H1 (cell line): ENCODE data around the gene CDH11. TPM values are rescaled to one million over a fixed set of nuclear protein-coding genes. Genes with fewer than 3 reads are reported as not detected.

Source experiments
- CTCF ChIA-PET: fragments of 300-600 bp; sonication (Branson Sonifier 250); formaldehyde crosslinking; loops from one replicate; lab custom pipeline; 2021; ENCODE audit not compliant: partially characterized antibody; lab: Charles Lee
- POLR2A ChIA-PET: fragments of 300-600 bp; sonication (Branson Sonifier 250); formaldehyde crosslinking; loops from one replicate; lab custom pipeline; 2021; ENCODE audit warnings: inconsistent platforms; ENCODE audit not compliant: partially characterized antibody; lab: Charles Lee
- DNase-seq, 2 experiments: peaks; one replicate each; pipeline versions ENCODE4 v3.0.0 to v3.0.0-alpha.2; 2010 to 2022; ENCODE audit warnings: low spot score in 2 of 2, low read depth in 1 of 2, mixed read lengths in 1 of 2
- FAIRE-seq: peaks from 2 replicates; lab custom pipeline; 2011; peaks lifted over from hg19 to GRCh38; lab: Jason Lieb, UNC
- H2AFZ ChIP-seq: 2 replicates; pipeline ENCODE4 v1.8.1; 2012; ENCODE audit warnings: low read length, inconsistent platforms
- H2AK5ac ChIP-seq: 2 replicates; pipeline ENCODE4 v1.6.1; 2013; ENCODE audit warnings: low read depth, low read length
- H2BK120ac ChIP-seq: replicated peaks from 2 replicates; pipeline ENCODE3; 2013; ENCODE audit warnings: low read depth, low read length, inconsistent platforms
- H2BK12ac ChIP-seq: 2 replicates; pipeline ENCODE4 v1.6.1; 2013; ENCODE audit warnings: low read depth, low read length
- H2BK15ac ChIP-seq: 2 replicates; pipeline ENCODE4 v1.6.1; 2013; ENCODE audit warnings: low read length
- H2BK20ac ChIP-seq: 2 replicates; pipeline ENCODE4 v1.6.1; 2013; ENCODE audit warnings: low read length
- H2BK5ac ChIP-seq: 2 replicates; pipeline ENCODE4 v1.6.1; 2013; ENCODE audit warnings: low read depth, low read length
- H3K14ac ChIP-seq: 2 replicates; pipeline ENCODE4 v1.6.1; 2013; ENCODE audit warnings: inconsistent platforms; ENCODE audit not compliant: insufficient read length
- H3K18ac ChIP-seq: 2 replicates; pipeline ENCODE4 v1.6.1; 2013; ENCODE audit warnings: low read length; ENCODE audit errors: extremely low read depth
- H3K23ac ChIP-seq: 2 replicates; pipeline ENCODE4 v1.6.1; 2013; ENCODE audit warnings: inconsistent platforms; ENCODE audit not compliant: insufficient read length
- H3K23me2 ChIP-seq: 2 replicates; pipeline ENCODE4 v1.6.1; 2013; ENCODE audit warnings: low read depth, low read length
- H3K27ac ChIP-seq: 2 replicates; pipeline ENCODE4 v1.6.1; 2011; ENCODE audit warnings: low read depth, low read length, inconsistent platforms
- H3K27me3 ChIP-seq, 4 experiments: replicated peaks in 1 of 4; 1 replicate in 1 of 4; 2 replicates in 3 of 4; pipeline versions ENCODE4 v1.6.1 to v1.8.1; 2011 to 2013; ENCODE audit warnings: low read length in 3 of 4, mild to moderate bottlenecking in 3 of 4, inconsistent platforms in 2 of 4, mixed read lengths in 2 of 4, moderate library complexity in 1 of 4; ENCODE audit not compliant: control insufficient read depth in 3 of 4, insufficient read depth in 3 of 4; ENCODE audit errors: extremely low read depth in 1 of 4
- H3K36me3 ChIP-seq, 4 experiments: 2 replicates each; pipeline versions ENCODE4 v1.6.1 to v1.8.1; 2011 to 2013; ENCODE audit warnings: mild to moderate bottlenecking in 4 of 4, low read length in 3 of 4, moderate library complexity in 2 of 4, control low read depth in 1 of 4, inconsistent platforms in 1 of 4; ENCODE audit not compliant: insufficient read depth in 4 of 4, control insufficient read depth in 2 of 4
- H3K4ac ChIP-seq: replicated peaks from 2 replicates; pipeline ENCODE3; 2013; ENCODE audit warnings: low read length, low read depth, mixed read lengths, inconsistent platforms; ENCODE audit not compliant: insufficient read length
- H3K4me1 ChIP-seq, 4 experiments: replicated peaks in 1 of 4; 1 replicate in 1 of 4; 2 replicates in 3 of 4; pipeline versions ENCODE4 v1.6.1 to v1.8.1; 2011 to 2013; ENCODE audit warnings: low read length in 3 of 4, inconsistent platforms in 2 of 4, mixed read lengths in 1 of 4; ENCODE audit not compliant: insufficient read depth in 4 of 4, control insufficient read depth in 3 of 4
- H3K4me2 ChIP-seq, 2 experiments: 2 replicates each; pipeline versions ENCODE4 v1.6.1 to v1.8.1; 2011 to 2013; ENCODE audit warnings: low read depth in 2 of 2, low read length in 2 of 2, control low read depth in 1 of 2, inconsistent platforms in 1 of 2, mild to moderate bottlenecking in 1 of 2; ENCODE audit not compliant: insufficient read depth in 1 of 2
- H3K4me3 ChIP-seq, 4 experiments: fragments of 200-600, 300-600 bp in 1 of 4; sonication (generic), shearing (Covaris generic), sonication (Bioruptor Twin) in 1 of 4; 2 replicates each; pipeline versions ENCODE4 v1.5.1 to v1.8.1; 2011 to 2016; ENCODE audit warnings: low read length in 4 of 4, low read depth in 3 of 4, control low read depth in 2 of 4, inconsistent platforms in 2 of 4, mild to moderate bottlenecking in 2 of 4, mixed read lengths in 1 of 4, moderate library complexity in 1 of 4; ENCODE audit not compliant: insufficient read depth in 2 of 4; ENCODE audit errors: extremely low read depth in 1 of 4
- H3K56ac ChIP-seq: replicated peaks from 2 replicates; pipeline ENCODE3; 2013; ENCODE audit warnings: low read depth, mild to moderate bottlenecking, mixed read lengths, low read length, inconsistent platforms; ENCODE audit not compliant: insufficient read length
- H3K79me1 ChIP-seq: 2 replicates; pipeline ENCODE4 v1.6.1; 2013; ENCODE audit warnings: low read depth, low read length, control low read depth
- H3K79me2 ChIP-seq, 2 experiments: 2 replicates each; pipeline versions ENCODE4 v1.6.1 to v1.8.1; 2012 to 2013; ENCODE audit warnings: low read length in 2 of 2, mild to moderate bottlenecking in 2 of 2, inconsistent platforms in 1 of 2; ENCODE audit not compliant: insufficient read depth in 2 of 2, control insufficient read depth in 1 of 2
- H3K9ac ChIP-seq, 4 experiments: replicated peaks in 1 of 4; 1 replicate in 1 of 4; 2 replicates in 3 of 4; pipeline versions ENCODE4 v1.6.1 to v1.8.1; 2011 to 2013; ENCODE audit warnings: low read depth in 3 of 4, low read length in 3 of 4, control low read depth in 2 of 4, mild to moderate bottlenecking in 2 of 4, moderate library complexity in 2 of 4, inconsistent platforms in 1 of 4; ENCODE audit errors: extremely low read depth in 1 of 4
- H3K9me3 ChIP-seq, 2 experiments: 2 replicates each; pipeline versions ENCODE4 v1.6.1 to v1.8.1; 2012 to 2013; ENCODE audit warnings: mild to moderate bottlenecking in 2 of 2, moderate library complexity in 2 of 2, control low read depth in 1 of 2, inconsistent platforms in 1 of 2, low read depth in 1 of 2, low read length in 1 of 2, mixed read lengths in 1 of 2; ENCODE audit not compliant: insufficient read depth in 2 of 2
- H4K20me1 ChIP-seq, 2 experiments: replicated peaks in 1 of 2; 2 replicates each; pipeline versions ENCODE3 to v1.8.1; 2011 to 2013; ENCODE audit warnings: inconsistent platforms in 2 of 2, low read length in 2 of 2, mild to moderate bottlenecking in 1 of 2; ENCODE audit not compliant: insufficient read depth in 2 of 2, control insufficient read depth in 1 of 2
- H4K5ac ChIP-seq: 2 replicates; pipeline ENCODE4 v1.6.1; 2013; ENCODE audit warnings: low read length, low read depth, mixed read lengths, inconsistent platforms; ENCODE audit not compliant: insufficient read length
- H4K8ac ChIP-seq: 2 replicates; pipeline ENCODE4 v1.8.0; 2013; ENCODE audit warnings: mild to moderate bottlenecking, moderate library complexity, low read length, inconsistent platforms; ENCODE audit not compliant: insufficient read depth; ENCODE audit errors: extremely low read depth
- H4K91ac ChIP-seq: replicated peaks from 2 replicates; pipeline ENCODE3; 2013; ENCODE audit warnings: low read length, mixed read lengths, inconsistent platforms; ENCODE audit not compliant: insufficient read length
- CHD2 ChIP-seq: IDR thresholded peaks from 2 replicates; pipeline ENCODE4 v1.6.1; 2012; ENCODE audit warnings: low read length, improper control_type of control experiment
- CREB1 ChIP-seq: IDR thresholded peaks from 2 replicates; pipeline ENCODE4 v1.6.1; 2012; ENCODE audit warnings: inconsistent platforms
- EZH2 ChIP-seq: fragments of 200-600 bp; sonication (generic); IDR thresholded peaks from 2 replicates; pipeline ENCODE4 v1.7.1; 2012; ENCODE audit warnings: low read depth, mild to moderate bottlenecking, moderate library complexity, low read length, inconsistent platforms; ENCODE audit not compliant: severe bottlenecking
- POLR2AphosphoS5 ChIP-seq: IDR thresholded peaks from 2 replicates; pipeline ENCODE4 v1.6.1; 2011; ENCODE audit warnings: low read depth, low read length
- RAD21 ChIP-seq, 2 experiments: IDR thresholded peaks in 1 of 2; conservative IDR thresholded peaks in 1 of 2; 2 replicates each; pipeline ENCODE4 v1.6.1; 2011; ENCODE audit warnings: low read depth in 2 of 2, low read length in 2 of 2, improper control_type of control experiment in 1 of 2, inconsistent platforms in 1 of 2, mild to moderate bottlenecking in 1 of 2, moderate library complexity in 1 of 2
- SP1 ChIP-seq: IDR thresholded peaks from 2 replicates; pipeline ENCODE4 v1.6.1; 2011; ENCODE audit warnings: low read depth, low read length
- SRF ChIP-seq: IDR thresholded peaks from 2 replicates; pipeline ENCODE4 v1.6.1; 2011; ENCODE audit warnings: mild to moderate bottlenecking, low read depth, low read length, moderate library complexity
- TBP ChIP-seq: IDR thresholded peaks from 2 replicates; pipeline ENCODE4 v1.6.1; 2011; ENCODE audit warnings: low read depth, low read length, improper control_type of control experiment
- TCF12 ChIP-seq: IDR thresholded peaks from 2 replicates; pipeline ENCODE4 v1.6.1; 2011; ENCODE audit warnings: low read depth, mild to moderate bottlenecking, low read length
- TEAD4 ChIP-seq: IDR thresholded peaks from 2 replicates; pipeline ENCODE4 v1.6.1; 2012; ENCODE audit warnings: low read depth, low read length, inconsistent platforms, mixed read lengths
- WGBS, 2 experiments: shearing (Covaris generic) in 1 of 2; methylation state at CpG; one replicate each; pipeline versions ENCODE4 v1.1.6 to v1.1.7; 2013 to 2015; ENCODE audit warnings: low lambda C conversion rate in 2 of 2, mixed read lengths in 2 of 2, inconsistent platforms in 1 of 2, low coverage in 1 of 2, missing lambda C conversion rate in 1 of 2; ENCODE audit not compliant: insufficient replicate concordance in 2 of 2, insufficient coverage in 1 of 2, insufficient read length in 1 of 2; ENCODE audit errors: extremely low coverage in 1 of 2, missing lambda C conversion rate in 1 of 2; 5-methylcytosine and 5-hydroxymethylcytosine counted together
- polyA plus RNA-seq, 7 experiments: library from polyadenylated mRNA; depleted of rRNA in 3 of 7; stranded (reverse) in 5 of 7; unstranded in 2 of 7; fragments of >200 nt in 5 of 7; fragments of 200-250 nt in 2 of 7; gene quantifications; 1 replicate in 5 of 7; 2 replicates in 1 of 7; 4 replicates in 1 of 7; pipeline versions ENCODE4 v1.2.1 to v1.2.3, GENCODE V29; 2011 to 2013; ENCODE audit warnings: missing spikeins in 2 of 7, mixed read lengths in 2 of 7
- total RNA-seq: library from RNA; stranded (reverse); fragmentation: NEBNext Ultra II Directional; extraction: Animal tissue kit (Norgen Biotek cat#: 25700); gene quantifications from 2 replicates; pipeline ENCODE4 v1.2.1, GENCODE V29; 2021
- TF ChIP-seq, protein P1 (sequence below): IDR thresholded peaks from 2 replicates; pipeline ENCODE4 v1.6.1; 2011; ENCODE audit warnings: low read depth, mild to moderate bottlenecking, low read length; ENCODE audit not compliant: insufficient read depth
- TF ChIP-seq, protein P2 (sequence below): IDR thresholded peaks from 2 replicates; pipeline ENCODE4 v1.6.1; 2012; ENCODE audit warnings: inconsistent platforms

CDH11 gene
- total and polyA plus RNA-seq, 2 of the 8 experiments (the other 6 are each of a cell fraction or from before 2014, with no cell fraction given) = 3.3 to 8.4 TPM

DNA sequence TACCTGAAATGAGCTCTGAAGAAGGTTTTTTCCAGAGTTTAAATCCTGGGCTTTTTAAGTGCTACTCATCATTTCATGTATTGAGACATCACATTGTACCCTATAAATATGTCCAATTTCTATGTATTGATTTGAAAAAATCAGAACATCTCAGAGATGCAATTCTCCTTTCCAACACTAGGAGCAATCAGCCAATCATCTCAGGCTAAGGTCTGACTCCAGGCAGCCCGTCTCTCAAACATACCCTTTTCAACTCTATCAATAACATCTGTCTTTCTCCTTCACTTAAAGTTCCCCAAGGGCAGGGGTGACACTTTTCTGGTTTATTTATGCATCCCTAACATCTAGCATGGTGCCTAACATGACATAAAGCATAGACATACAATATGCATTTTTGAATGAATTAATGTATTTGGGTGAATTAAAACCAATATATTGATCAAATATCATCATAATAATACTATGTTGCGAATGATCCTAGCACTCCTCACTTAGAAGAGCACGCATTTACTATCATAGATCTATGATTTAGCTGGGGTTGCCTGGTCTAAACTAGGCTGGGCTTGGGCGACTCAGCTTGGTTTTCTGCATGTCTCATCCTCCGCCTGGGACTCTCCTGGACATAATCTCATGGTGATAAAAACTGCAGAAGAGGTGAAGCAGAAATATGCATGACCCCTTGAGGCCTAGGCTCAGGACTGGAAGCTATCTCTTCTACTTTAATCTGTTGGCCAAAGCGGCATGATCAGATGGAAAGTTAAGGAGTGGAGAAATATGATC, 5.2 kb upstream of the CDH11 start:
- no peak overlapping the region for H3K14ac ChIP-seq
- no peak for DNase-seq
- no peaks in the 10 kb centered on the region for H3K36me3 ChIP-seq
- no peak overlapping the region for H3K4ac ChIP-seq
- no peak overlapping the region for H3K9ac ChIP-seq
- H2AFZ ChIP-seq = no peak overlapping the region
- no peak overlapping the region for H2AK5ac ChIP-seq
- 90% methylated on average over 6 of the region's 6 CpGs; no CpG with 5 or more reads in 1 of the 2 experiments for WGBS, 2 experiments
- peaks cover 16% of the 10 kb centered on the region for H3K23me2 ChIP-seq
- FAIRE-seq = peak; percentile 24
- peaks cover 3 to 5% (median 4%) of the 10 kb centered on the region in 4 experiments; a peak in 5 of 7 replicates for H3K4me1 ChIP-seq
- H2BK120ac ChIP-seq = no peak overlapping the region
- no peak overlapping the region for H4K8ac ChIP-seq
- H2BK15ac ChIP-seq = no peak overlapping the region
- H4K91ac ChIP-seq = no peak overlapping the region
- no peaks in the 10 kb centered on the region for H3K79me2 ChIP-seq
- H3K27ac ChIP-seq = no peak overlapping the region
- ChIA-PET POLR2A (no interaction called here), CTCF (interaction anchor here (0.6 to 2.1 kb wide), 4 partner anchors 12 to 1056 kb away, joined by 3 to 11 read pairs (median 3); no protein-coding TSS in a partner anchor)
- peaks cover 0 to 2% of the 10 kb centered on the region in 2 experiments for H4K20me1 ChIP-seq
- no peaks in the 10 kb centered on the region for H3K79me1 ChIP-seq
- no peak overlapping the region for H2BK5ac ChIP-seq
- no peak overlapping the region for H2BK20ac ChIP-seq
- H3K4me3 ChIP-seq = no peak overlapping the region
- H3K9me3 ChIP-seq = no peaks in the 10 kb centered on the region
- peaks cover 18 to 42% (median 34%) of the 10 kb centered on the region in 4 experiments for H3K27me3 ChIP-seq
- no peak overlapping the region for H3K23ac ChIP-seq
- H2BK12ac ChIP-seq = no peak overlapping the region
- no peak overlapping the region for H3K18ac ChIP-seq
- no peak overlapping the region for H3K56ac ChIP-seq
- no peak overlapping the region for H3K4me2 ChIP-seq
- H4K5ac ChIP-seq = no peak overlapping the region
- TF ChIP-seq CREB1 (no peak), TBP (no peak), SP1 (no peak), RAD21 (IDR thresholded peaks at IDR 0.05 in 1 of 2, conservative IDR thresholded peaks at IDR 0.05 in 1 of 2; ENCODE audit: low read depth in 2 of 2, low read length in 2 of 2) (peak; percentile 22 to 32; a peak in 3 of 4 replicates), EZH2 (no peak), TEAD4 (no peak), SRF (no peak), TCF12 (no peak), POLR2AphosphoS5 (no peak), CHD2 (no peak)
- TF ChIP-seq, protein P1, sequence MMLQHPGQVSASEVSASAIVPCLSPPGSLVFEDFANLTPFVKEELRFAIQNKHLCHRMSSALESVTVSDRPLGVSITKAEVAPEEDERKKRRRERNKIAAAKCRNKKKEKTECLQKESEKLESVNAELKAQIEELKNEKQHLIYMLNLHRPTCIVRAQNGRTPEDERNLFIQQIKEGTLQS = no peak
- TF ChIP-seq, protein P2, sequence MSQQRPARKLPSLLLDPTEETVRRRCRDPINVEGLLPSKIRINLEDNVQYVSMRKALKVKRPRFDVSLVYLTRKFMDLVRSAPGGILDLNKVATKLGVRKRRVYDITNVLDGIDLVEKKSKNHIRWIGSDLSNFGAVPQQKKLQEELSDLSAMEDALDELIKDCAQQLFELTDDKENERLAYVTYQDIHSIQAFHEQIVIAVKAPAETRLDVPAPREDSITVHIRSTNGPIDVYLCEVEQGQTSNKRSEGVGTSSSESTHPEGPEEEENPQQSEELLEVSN = no peak
